Measurements from ENCODE around the gene CPO. TPM values are rescaled to one million over a fixed set of nuclear protein-coding genes. Genes with fewer than 3 reads are reported as not detected.

The CPO gene
- total RNA-seq, 1 donor from 2014 or later: not detected

DNA sequence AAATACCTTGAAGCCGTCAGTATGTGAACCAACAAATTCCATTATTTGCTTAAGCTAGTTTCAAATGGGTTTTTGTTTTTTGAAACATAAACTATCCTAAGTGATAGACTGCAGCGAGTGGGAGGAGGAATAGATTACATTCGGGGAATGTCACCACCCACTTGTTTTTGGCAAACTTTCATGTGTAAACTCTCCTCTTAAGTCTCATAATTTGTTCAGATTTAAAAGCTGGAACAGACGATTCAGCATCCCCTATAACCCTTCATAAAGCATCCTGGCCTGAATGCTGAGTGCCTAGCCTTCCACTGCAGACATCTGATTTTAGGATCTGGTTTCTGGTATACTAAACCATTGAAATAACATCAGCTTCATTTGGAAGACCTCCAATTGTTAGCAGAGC is 51.0 kb downstream of the CPO start:
- no peak for TF ChIP-seq CTCF (IDR thresholded peaks at IDR 0.05; ENCODE audit: insufficient read depth, low read length, poor library complexity, severe bottlenecking)
- H3K36me3 ChIP-seq (ENCODE audit: control insufficient read depth, insufficient read depth, low read length): no peaks in the 10 kb centered on the region
- no peaks in the 10 kb centered on the region for H3K27me3 ChIP-seq (ENCODE audit: control insufficient read depth, insufficient read depth, low read length)
- no peak overlapping the region for H3K4me3 ChIP-seq (ENCODE audit: low read depth, low read length)
- no peak for DNase-seq (ENCODE audit: low read depth)

- no peak for DNase-seq (ENCODE audit: low read depth)
- no peaks in the 10 kb centered on the region for H3K27me3 ChIP-seq (ENCODE audit: control insufficient read depth, insufficient read depth, low read length)
- TF ChIP-seq CTCF (IDR thresholded peaks at IDR 0.05; ENCODE audit: insufficient read depth, low read length, poor library complexity, severe bottlenecking): no peak
Observed at GRCh38 chr2:206991070-206991469, 51.8 kb downstream of the CPO start.

DNA sequence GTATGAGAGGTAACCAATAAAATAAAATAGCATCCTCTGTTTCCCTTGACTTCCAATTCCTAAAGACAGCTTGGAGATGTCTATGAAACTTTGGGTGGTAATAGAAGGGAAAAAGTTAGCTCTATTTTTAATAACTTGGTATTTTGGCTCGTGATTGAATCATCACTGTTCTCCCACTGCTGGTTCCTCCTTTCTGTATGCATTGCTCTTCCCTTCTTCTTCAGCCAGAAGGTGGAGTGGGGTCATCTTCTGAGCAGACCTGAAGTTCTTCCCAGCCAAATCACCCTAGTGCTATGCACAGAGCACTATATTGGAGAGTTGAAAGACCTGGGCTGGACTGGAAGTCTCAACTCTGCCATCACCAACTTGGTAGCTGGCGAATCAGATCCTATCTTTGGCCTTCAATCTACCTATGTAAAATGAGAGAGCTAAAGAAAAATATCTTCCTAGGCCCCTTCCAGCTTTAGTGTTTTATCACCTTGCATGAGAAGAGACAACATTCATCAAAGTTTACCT is 54.1 kb downstream of the CPO start:
- Histone ChIP-seq H3K27me3 (ENCODE audit: control insufficient read depth, insufficient read depth, low read length) (no peaks in the 10 kb centered on the region), H3K36me3 (ENCODE audit: control insufficient read depth, insufficient read depth, low read length) (no peaks in the 10 kb centered on the region), H3K4me3 (ENCODE audit: low read depth, low read length) (no peak overlapping the region)
- no peak for TF ChIP-seq CTCF (IDR thresholded peaks at IDR 0.05; ENCODE audit: insufficient read depth, low read length, poor library complexity, severe bottlenecking)
- no peak for DNase-seq (ENCODE audit: low read depth)

More at GRCh38 chr2:206991070-206991469, 51.8 kb downstream of the CPO start:
- Histone ChIP-seq H3K4me3 (ENCODE audit: low read depth, low read length) (no peak overlapping the region), H3K36me3 (ENCODE audit: control insufficient read depth, insufficient read depth, low read length) (no peaks in the 10 kb centered on the region)

GRCh38 chr2:206993964-206994363 is 54.6 kb downstream of the CPO start:
- DNase-seq (ENCODE audit: low read depth): no peak
- no peak for TF ChIP-seq CTCF (IDR thresholded peaks at IDR 0.05; ENCODE audit: insufficient read depth, low read length, poor library complexity, severe bottlenecking)
- Histone ChIP-seq H3K27me3 (ENCODE audit: control insufficient read depth, insufficient read depth, low read length) (no peaks in the 10 kb centered on the region), H3K36me3 (ENCODE audit: control insufficient read depth, insufficient read depth, low read length) (no peaks in the 10 kb centered on the region), H3K4me3 (ENCODE audit: low read depth, low read length) (no peak overlapping the region)

GRCh38 chr2:206996556-206997065 is 57.3 kb downstream of the CPO start:
- no peak for TF ChIP-seq CTCF (IDR thresholded peaks at IDR 0.05; ENCODE audit: insufficient read depth, low read length, poor library complexity, severe bottlenecking)
- Histone ChIP-seq H3K27me3 (ENCODE audit: control insufficient read depth, insufficient read depth, low read length) (no peaks in the 10 kb centered on the region), H3K36me3 (ENCODE audit: control insufficient read depth, insufficient read depth, low read length) (no peaks in the 10 kb centered on the region), H3K4me3 (ENCODE audit: low read depth, low read length) (no peak overlapping the region)
- DNase-seq (ENCODE audit: low read depth): no peak

Data from kidney epithelial cell (primary cell).